Measurements from ENCODE around the gene ZCCHC13.

DNA sequence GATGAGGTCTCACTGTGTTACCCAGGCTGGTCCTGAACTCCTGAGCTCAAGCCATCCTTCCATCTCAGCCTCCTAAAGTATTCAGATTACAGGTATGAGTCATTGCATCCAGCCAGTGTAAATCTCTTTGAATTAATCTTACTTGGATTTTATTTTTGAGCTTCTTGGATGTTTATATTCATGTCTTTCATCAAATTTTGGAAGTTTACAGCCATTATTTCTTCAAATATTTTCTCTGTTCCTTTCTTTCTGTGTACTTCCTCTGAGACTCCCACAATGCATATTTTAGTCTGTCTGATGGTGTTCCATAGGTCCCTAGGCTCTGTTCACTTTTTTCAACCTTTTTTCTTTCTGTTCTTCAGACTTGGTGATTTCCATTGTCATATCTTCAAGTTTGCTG, 34.9 kb downstream of the ZCCHC13 start:
- TF ChIP-seq EZH2 (IDR thresholded peaks at IDR 0.05; ENCODE audit: insufficient read depth, poor library complexity, severe bottlenecking) (no peak), EZH2phosphoT487 (IDR thresholded peaks at IDR 0.05; ENCODE audit: insufficient read depth, low read depth) (no peak)

Data from GM23248 (cell line).